ENCODE results near the gene DNM1L. TPM values are rescaled to one million over a fixed set of nuclear protein-coding genes. Genes with fewer than 3 reads are reported as not detected.
"Not testable (repeated sequence)": the region's sequence is repeated elsewhere in the genome, so short reads cannot be mapped to it uniquely, and the experiment has no call there.

DNM1L gene
- total RNA-seq, 2 experiments from 2014 or later, result 59.8 to 66.8 TPM

DNA sequence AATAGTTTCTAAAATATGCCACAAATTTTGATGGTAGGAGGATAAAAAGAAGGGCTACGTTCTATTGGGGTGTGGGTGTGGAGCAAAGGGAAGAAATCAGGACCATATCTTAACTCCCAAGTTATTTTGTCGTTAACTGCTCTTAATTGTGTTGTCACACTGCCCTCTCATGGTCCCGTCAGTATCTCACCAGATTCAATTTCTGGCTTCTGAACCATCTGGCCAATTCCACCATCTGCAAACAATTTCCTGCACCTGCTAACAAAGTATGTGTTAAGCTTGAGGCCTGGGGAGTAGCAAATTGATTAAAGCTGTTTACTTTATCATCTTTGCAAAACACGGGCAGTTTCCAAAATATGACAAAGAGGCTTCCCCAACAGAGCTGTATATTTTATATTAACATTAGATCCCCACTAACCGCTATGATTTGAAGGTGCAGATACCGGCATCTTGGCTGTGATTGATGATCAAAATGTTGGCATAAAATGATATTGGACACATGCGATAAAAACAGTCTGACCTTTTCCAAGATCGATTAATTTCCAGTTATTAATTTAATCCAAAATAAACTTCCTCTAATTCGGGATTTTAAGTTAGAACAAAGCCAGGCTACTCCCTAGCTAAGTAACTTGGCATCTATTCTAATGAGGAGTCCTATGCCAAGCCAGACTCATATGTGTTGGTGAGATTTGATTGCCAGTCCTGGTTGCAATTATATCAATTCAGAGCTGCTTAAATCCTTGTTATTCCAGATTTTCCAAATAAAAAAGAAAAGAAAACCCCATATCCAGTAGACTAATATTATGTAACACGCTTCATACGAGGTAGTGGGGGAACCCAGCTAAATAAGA is 6.9 kb upstream of the DNM1L start:
- no peaks in the 10 kb centered on the region for H3K4me1 Mint-ChIP-seq
- ATAC-seq (peak; percentile 42), DNase-seq (no peak)
- H3K9me3 Mint-ChIP-seq (ENCODE audit: low read depth), result peaks cover 3% of the 10 kb centered on the region
- CTCF ChIA-PET, result interaction anchor here (0.7 to 3.9 kb wide), 7 partner anchors 79 to 360 kb away, joined by 3 to 22 read pairs (median 4); partner anchors contain the start of gene YARS2
- no peak overlapping the region for H3K4me3 Mint-ChIP-seq
- peaks cover 10% of the 10 kb centered on the region for H3K27me3 Mint-ChIP-seq
- no peak overlapping the region for H3K27ac Mint-ChIP-seq
- no peaks in the 10 kb centered on the region for H3K36me3 Mint-ChIP-seq

DNA sequence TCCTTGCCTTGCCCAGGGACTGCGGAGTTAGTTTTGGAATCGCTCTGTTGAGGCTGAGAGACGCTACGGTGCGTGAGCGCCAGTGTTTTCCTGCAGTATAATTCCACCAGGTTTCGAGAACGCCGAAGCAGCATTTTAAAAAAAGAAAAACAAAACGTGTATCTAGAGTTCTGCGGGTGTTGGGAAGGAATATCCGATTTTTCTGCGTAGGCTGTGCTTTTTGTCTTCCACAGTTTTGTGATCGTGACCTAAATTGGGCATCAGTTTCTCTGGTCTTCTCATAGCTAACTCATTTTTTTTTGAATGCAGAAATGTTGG is 778 bp downstream of the DNM1L start:
- no peaks in the 10 kb centered on the region for H3K27me3 Mint-ChIP-seq
- CTCF ChIA-PET, result interaction anchor here (2.1 kb wide), 1 partner anchor 75 kb away, joined by 11 read pairs; the partner anchor contains the start of gene YARS2

DNA sequence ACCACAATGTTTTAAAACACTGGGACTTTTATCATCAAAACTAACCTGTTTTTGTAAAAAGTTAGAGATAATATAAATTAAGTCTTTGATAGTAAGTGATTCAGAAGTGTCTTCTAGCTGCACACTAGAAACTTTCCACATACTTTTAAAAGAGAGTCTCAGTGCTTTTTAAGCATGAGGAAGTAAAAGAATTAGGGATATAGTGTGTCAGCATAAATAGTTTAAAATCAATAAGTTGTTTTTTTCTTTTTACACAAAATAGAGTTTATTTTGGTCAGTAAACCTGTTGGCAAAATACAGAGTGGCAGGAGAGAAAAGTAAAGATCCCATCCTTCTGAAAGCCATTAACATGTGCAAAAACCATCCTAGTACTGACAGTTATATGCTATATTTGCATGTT is 1.7 kb downstream of the DNM1L start:
- Mint-ChIP-seq H3K4me1 (peaks cover 22% of the 10 kb centered on the region), H3K27me3 (no peaks in the 10 kb centered on the region), H3K36me3 (peaks cover 8% of the 10 kb centered on the region), H3K9me3 (ENCODE audit: low read depth) (no peaks in the 10 kb centered on the region), H3K27ac (no peak overlapping the region), H3K4me3 (peak overlapping the region; percentile 88)
- ATAC-seq, result no peak
- DNase-seq, result no peak
- CTCF ChIA-PET, result interaction anchor here (0.9 kb wide), 1 partner anchor 12 kb away, joined by 3 read pairs; no protein-coding TSS in a partner anchor

More for the DNA sequence above, 778 bp downstream of the DNM1L start:
- Mint-ChIP-seq H3K9me3 (ENCODE audit: low read depth) (no peaks in the 10 kb centered on the region), H3K27ac (peak overlapping the region; percentile 87), H3K4me1 (peaks cover 22% of the 10 kb centered on the region), H3K4me3 (peak overlapping the region; percentile 88), H3K36me3 (peaks cover 5% of the 10 kb centered on the region)
- DNase-seq, result no peak
- no peak for ATAC-seq

DNA sequence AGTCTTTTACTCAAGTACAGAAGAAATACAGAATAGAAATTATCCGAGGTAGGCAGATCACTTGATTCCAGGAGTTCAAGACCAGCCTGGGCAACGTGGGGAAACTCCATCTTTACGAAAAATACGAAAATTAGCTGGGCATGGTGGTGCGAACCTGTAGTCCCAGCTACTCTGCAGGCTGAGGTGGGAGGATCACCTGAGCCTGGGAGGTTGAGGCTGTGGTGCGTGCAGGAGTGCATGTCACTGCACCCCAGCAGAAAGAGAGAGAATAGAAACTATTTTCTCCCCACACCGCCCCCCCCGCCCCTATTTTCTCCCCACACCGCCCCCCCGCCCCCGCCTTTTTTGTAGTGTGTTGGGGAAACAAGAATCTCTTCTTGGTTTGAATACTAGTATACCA is 2.2 kb downstream of the DNM1L start:
- Mint-ChIP-seq H3K4me3 (no peak overlapping the region), H3K27ac (no peak overlapping the region)

DNA sequence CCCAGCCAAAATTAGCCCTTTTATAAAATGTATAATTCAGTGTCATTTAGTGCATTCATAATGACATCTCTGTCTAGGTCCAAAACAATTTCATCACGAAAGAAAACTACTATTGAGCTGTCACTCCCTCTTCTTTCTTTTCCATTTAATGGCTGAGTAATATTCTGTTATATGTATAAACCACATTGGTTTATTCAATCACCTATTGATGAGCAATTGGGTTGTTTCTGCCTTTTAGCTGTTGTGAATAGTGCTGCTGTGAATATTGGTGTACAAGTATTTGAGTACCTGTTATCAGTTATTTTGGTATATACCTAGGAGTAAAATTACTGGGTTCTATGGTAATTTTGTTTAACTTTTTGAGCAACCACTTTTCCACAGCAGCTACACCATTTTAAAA is 7.2 kb downstream of the DNM1L start:
- ATAC-seq (no peak), DNase-seq (no peak)
- H3K9me3 Mint-ChIP-seq (ENCODE audit: low read depth), result no peaks in the 10 kb centered on the region
- H3K36me3 Mint-ChIP-seq, result peaks cover 27% of the 10 kb centered on the region
- H3K27ac Mint-ChIP-seq, result no peak overlapping the region
- H3K4me3 Mint-ChIP-seq, result no peak overlapping the region
- CTCF ChIA-PET, result no interaction called here
- peaks cover 18% of the 10 kb centered on the region for H3K4me1 Mint-ChIP-seq
- H3K27me3 Mint-ChIP-seq, result no peaks in the 10 kb centered on the region

More for the DNA sequence above, 2.2 kb downstream of the DNM1L start:
- H3K9me3 Mint-ChIP-seq (ENCODE audit: low read depth), result no peaks in the 10 kb centered on the region
- H3K27me3 Mint-ChIP-seq, result no peaks in the 10 kb centered on the region
- ATAC-seq (no peak), DNase-seq (no peak)
- H3K4me1 Mint-ChIP-seq, result peaks cover 23% of the 10 kb centered on the region
- CTCF ChIA-PET, result interaction anchor here (0.9 kb wide), 1 partner anchor 11 kb away, joined by 3 read pairs; no protein-coding TSS in a partner anchor
- peaks cover 10% of the 10 kb centered on the region for H3K36me3 Mint-ChIP-seq

DNA sequence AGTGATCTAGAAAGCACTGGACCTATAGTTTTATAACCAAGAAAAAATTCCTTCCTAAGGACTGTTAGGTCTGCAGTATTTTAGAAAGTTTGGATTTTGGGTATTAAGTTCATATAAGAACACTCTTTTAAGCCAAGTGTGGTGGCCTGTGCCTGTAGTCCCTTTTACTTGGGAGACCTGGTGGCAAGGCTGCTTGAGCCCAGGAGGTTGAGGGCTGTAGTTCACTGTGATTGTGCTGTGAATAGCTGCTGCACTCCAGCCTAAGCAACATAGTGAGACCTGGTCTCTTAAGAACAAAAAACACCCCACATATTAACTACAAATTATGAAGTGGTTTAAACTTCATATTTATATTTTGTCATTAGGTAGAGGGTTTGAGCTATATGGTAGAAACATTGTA is 9.7 kb downstream of the DNM1L start:
- no peaks in the 10 kb centered on the region for H3K9me3 Mint-ChIP-seq (ENCODE audit: low read depth)
- no peak overlapping the region for H3K27ac Mint-ChIP-seq
- H3K4me1 Mint-ChIP-seq, result peaks cover 26% of the 10 kb centered on the region
- H3K4me3 Mint-ChIP-seq, result no peak overlapping the region
- ATAC-seq (no peak), DNase-seq (no peak)
- CTCF ChIA-PET, result no interaction called here
- H3K36me3 Mint-ChIP-seq, result peaks cover 31% of the 10 kb centered on the region
- no peaks in the 10 kb centered on the region for H3K27me3 Mint-ChIP-seq

DNA sequence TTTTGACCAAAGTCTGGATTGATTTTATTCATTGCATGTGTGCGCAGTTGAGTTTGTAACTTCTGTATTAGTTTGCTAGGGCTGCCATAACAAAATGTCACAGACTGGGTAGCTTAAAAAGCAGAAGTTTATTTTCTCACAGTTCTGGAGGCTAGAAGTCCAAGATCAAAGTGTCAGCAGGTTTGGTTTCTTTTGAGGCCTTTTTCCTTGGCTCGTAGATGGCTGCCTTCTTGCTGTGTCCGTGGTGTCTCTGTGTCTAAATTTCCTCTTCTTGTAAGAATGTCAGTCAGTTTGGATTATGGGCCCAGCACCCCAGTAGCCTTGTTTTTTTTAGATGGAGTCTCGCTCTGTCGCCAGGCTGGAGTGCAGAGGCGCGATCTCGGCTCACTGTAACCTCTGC is 11.8 kb downstream of the DNM1L start:
- no peaks in the 10 kb centered on the region for H3K9me3 Mint-ChIP-seq (ENCODE audit: low read depth)
- no peak for ATAC-seq
- no peak overlapping the region for H3K27ac Mint-ChIP-seq
- no peaks in the 10 kb centered on the region for H3K27me3 Mint-ChIP-seq
- DNase-seq, result no peak
- peaks cover 42% of the 10 kb centered on the region for H3K36me3 Mint-ChIP-seq
- H3K4me1 Mint-ChIP-seq, result peaks cover 26% of the 10 kb centered on the region
- no peak overlapping the region for H3K4me3 Mint-ChIP-seq
- CTCF ChIA-PET, result no interaction called here

DNA sequence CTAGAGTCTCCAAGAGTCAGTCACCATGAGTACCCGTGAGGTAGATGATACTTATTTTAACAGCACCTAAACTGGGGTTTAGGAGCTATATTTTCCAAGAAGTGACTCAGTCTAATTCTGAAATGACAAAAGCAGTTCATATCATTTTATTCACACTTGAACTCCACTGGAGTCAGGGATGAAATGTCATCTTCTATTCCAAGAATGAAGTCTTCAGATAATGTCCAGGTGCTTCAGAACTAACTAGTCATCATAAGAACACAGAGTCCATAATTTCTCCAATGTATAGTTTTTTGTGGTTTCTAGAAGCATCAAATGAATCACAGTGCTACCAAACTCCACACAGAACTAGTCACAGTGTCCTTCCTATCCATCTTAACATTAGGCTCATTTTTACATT is 13.3 kb downstream of the DNM1L start:
- Mint-ChIP-seq H3K9me3 (ENCODE audit: low read depth) (no peaks in the 10 kb centered on the region), H3K36me3 (peaks cover 36% of the 10 kb centered on the region), H3K27ac (no peak overlapping the region), H3K27me3 (no peaks in the 10 kb centered on the region), H3K4me1 (peaks cover 23% of the 10 kb centered on the region), H3K4me3 (no peak overlapping the region)
- CTCF ChIA-PET, result interaction anchor here (0.9 to 1.9 kb wide), 4 partner anchors 12 to 62 kb away, joined by 3 to 4 read pairs (median 3); no protein-coding TSS in a partner anchor
- ATAC-seq (peak; percentile 27), DNase-seq (no peak)

DNA sequence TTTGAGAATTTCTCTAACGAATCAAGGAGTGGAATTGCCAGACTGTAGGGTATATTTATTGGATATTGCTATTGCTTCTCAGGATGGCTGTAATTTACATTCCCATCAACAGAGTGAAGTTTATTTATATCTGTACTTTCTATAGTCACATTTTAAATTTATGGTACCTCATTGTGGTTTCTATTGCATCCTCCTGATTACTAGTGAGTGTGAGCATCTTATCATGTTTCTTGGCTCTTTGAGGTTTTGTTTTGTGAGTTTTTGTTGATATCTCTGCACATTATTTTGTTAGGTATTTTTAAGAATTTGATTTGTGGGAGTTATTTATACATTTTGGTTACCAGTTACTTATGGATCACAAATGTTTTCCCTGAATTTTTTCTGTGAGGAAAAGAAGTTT is 13.9 kb downstream of the DNM1L start:
- no peaks in the 10 kb centered on the region for H3K27me3 Mint-ChIP-seq
- no peak overlapping the region for H3K27ac Mint-ChIP-seq
- ATAC-seq (no peak), DNase-seq (no peak)
- peaks cover 25% of the 10 kb centered on the region for H3K4me1 Mint-ChIP-seq
- no peak overlapping the region for H3K4me3 Mint-ChIP-seq
- CTCF ChIA-PET, result interaction anchor here (0.5 to 1.9 kb wide), 4 partner anchors 12 to 578 kb away, joined by 3 to 4 read pairs (median 3); no protein-coding TSS in a partner anchor
- H3K9me3 Mint-ChIP-seq (ENCODE audit: low read depth), result no peaks in the 10 kb centered on the region
- peaks cover 38% of the 10 kb centered on the region for H3K36me3 Mint-ChIP-seq

DNA sequence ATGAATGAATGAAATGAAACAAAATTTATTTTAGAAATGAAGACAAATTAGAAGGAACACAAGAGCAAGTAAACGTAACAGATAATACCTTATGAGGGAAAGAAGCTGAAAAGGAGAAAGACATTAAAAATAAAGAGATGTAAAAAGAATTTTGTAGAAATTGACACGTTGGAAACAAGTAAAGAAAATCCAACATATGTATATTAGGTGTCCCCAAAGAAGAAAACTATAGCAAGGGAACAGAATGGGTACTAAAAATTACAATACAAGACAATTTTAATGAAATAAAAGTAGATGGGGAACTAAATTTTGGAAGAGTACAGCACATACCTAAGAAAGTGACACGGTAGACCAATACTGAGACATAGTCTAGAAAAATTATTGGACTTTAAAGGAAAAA is 16.7 kb downstream of the DNM1L start:
- Mint-ChIP-seq H3K4me3 (no peak overlapping the region), H3K36me3 (peaks cover 33% of the 10 kb centered on the region), H3K27ac (no peak overlapping the region), H3K4me1 (peaks cover 24% of the 10 kb centered on the region), H3K9me3 (ENCODE audit: low read depth) (no peaks in the 10 kb centered on the region), H3K27me3 (no peaks in the 10 kb centered on the region)
- no peak for ATAC-seq
- DNase-seq, result no peak
- CTCF ChIA-PET, result no interaction called here

DNA sequence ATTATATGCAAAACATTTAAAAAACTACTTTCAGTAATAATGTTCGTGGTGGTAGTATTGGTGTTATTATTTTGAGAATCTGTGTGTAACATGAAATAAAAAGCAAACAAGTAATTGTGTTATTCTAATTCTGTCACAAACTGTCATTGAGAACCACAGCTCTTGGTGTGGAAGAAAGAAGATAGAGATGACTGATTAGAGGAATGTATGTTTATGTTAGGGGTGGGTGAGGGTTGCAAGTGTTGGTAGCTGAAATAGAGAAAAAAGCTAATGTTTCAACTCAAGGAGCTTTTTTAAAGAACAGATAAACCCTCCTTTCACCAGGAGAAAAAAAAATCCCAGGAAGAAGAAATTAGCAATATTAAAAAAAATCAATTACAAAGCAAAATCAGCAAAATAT is 18.3 kb downstream of the DNM1L start:
- no peak overlapping the region for H3K27ac Mint-ChIP-seq
- H3K4me3 Mint-ChIP-seq, result no peak overlapping the region
- H3K27me3 Mint-ChIP-seq, result no peaks in the 10 kb centered on the region
- no peak for ATAC-seq
- no peaks in the 10 kb centered on the region for H3K9me3 Mint-ChIP-seq (ENCODE audit: low read depth)
- no peak for DNase-seq
- CTCF ChIA-PET, result no interaction called here
- peaks cover 26% of the 10 kb centered on the region for H3K36me3 Mint-ChIP-seq
- H3K4me1 Mint-ChIP-seq, result peaks cover 14% of the 10 kb centered on the region

DNA sequence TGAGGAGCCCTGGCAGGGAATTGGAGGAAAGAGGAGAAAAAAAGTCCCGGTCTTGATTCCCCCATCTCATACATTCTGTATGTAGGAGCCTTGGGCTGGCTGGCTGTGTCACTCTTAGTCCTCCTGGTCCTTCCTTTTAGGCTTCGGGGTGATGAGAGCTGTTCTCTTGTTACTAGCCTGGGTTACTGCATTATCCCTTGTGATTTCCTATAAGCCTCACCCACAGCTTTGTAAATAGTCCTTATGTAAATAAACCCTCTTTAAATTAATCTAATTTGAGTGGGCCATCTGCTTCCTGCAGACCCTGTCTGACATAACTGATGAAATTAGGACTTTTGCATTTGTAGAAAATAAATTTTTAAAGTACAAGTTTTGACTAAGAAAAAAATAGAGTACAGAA is 19.2 kb downstream of the DNM1L start:
- Mint-ChIP-seq H3K27me3 (no peaks in the 10 kb centered on the region), H3K27ac (no peak overlapping the region), H3K36me3 (peaks cover 28% of the 10 kb centered on the region), H3K4me1 (peaks cover 9% of the 10 kb centered on the region), H3K9me3 (ENCODE audit: low read depth) (no peaks in the 10 kb centered on the region), H3K4me3 (no peak overlapping the region)
- ATAC-seq, result no peak
- no peak for DNase-seq
- CTCF ChIA-PET, result no interaction called here

DNA sequence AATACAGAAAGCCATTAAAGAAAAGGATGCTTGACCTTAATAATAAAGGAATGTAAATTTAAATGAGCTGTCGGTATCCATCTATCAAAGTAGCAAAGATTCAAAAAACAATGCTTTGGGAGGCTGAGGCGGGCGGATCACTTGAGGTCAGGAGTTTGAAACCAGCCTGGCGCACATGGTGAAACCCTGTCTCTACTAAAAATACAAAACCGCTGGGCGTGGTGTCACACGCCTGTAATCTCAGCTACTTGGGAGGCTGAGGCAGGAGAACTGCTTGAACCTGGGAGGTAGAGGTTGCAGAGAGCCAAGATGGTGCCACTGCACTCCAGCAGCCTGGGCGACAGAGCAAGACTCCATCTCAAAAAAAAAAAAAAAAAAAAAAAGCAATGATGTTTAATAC is 20.3 kb downstream of the DNM1L start:
- H3K36me3 Mint-ChIP-seq, result peaks cover 24% of the 10 kb centered on the region
- not testable (repeated sequence) for H3K27me3 Mint-ChIP-seq; H3K4me3 Mint-ChIP-seq; H3K9me3 Mint-ChIP-seq (ENCODE audit: low read depth); DNase-seq; H3K4me1 Mint-ChIP-seq; H3K27ac Mint-ChIP-seq; ATAC-seq
- CTCF ChIA-PET, result interaction anchor here (0.9 kb wide), 1 partner anchor 9 kb away, joined by 3 read pairs; no protein-coding TSS in a partner anchor

DNA sequence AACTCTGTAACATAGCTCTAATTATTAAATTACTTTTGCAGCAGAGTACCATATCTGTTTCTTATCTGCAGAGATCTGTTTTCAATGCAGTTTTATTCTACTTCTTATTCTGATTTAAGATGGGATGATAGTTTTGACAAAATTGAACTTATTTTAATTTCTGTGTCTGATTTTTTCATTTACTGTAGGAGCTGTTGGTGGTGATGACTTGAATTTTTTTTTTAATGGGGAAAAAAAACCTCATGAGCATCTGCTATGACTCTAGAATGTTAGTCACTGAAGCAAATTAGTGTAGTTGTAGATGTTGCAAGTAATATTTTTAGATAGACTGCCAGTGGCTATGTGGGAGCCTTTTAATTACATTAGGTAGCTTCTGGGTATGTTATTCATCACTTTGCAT is 23.4 kb downstream of the DNM1L start:
- Mint-ChIP-seq H3K4me3 (no peak overlapping the region), H3K4me1 (peaks cover 16% of the 10 kb centered on the region), H3K27me3 (no peaks in the 10 kb centered on the region), H3K27ac (no peak overlapping the region), H3K9me3 (ENCODE audit: low read depth) (no peaks in the 10 kb centered on the region), H3K36me3 (peaks cover 9% of the 10 kb centered on the region)
- ATAC-seq (no peak), DNase-seq (no peak)
- CTCF ChIA-PET, result interaction anchor here (0.6 kb wide), 1 partner anchor 52 kb away, joined by 3 read pairs; no protein-coding TSS in a partner anchor

Data from activated CD8-positive, alpha-beta memory T cell treated with anti-CD3 and anti-CD28 coated beads, Interleukin-2, amount 10 ng/mL, durations not matched to agents 7 days and 5 days (primary cell).